B cell (primary cell): ENCODE measurements around the gene STAT5A. TPM values are rescaled to one million over a fixed set of nuclear protein-coding genes. Genes with fewer than 3 reads are reported as not detected.

Experiments
- ATAC-seq: fragments of 200-7000 bp; cut with Tn5 transposase; one replicate; pipeline ENCODE4 v1.10.0; 2021; ENCODE audit warnings: low read depth, mild to moderate bottlenecking, moderate number of reproducible peaks, moderate library complexity
- CTCF ChIA-PET: fragments of 350-600 bp; sonication (Branson Sonifier 250); formaldehyde crosslinking; loops from one replicate; lab custom pipeline; 2021; ENCODE audit warnings: antibody characterized with exemption, inconsistent platforms; lab: Charles Lee
- POLR2A ChIA-PET: fragments of 350-600 bp; sonication (Branson Sonifier 250); formaldehyde crosslinking; loops from one replicate; lab custom pipeline; 2021; ENCODE audit warnings: antibody characterized with exemption; lab: Charles Lee
- DNase-seq: peaks from one replicate; pipeline ENCODE4 v3.0.0; 2013
- H2AFZ ChIP-seq: 2 replicates; pipeline ENCODE4 v1.6.1; 2012; ENCODE audit warnings: mild to moderate bottlenecking, low read depth, low read length; ENCODE audit not compliant: insufficient read depth, poor library complexity, severe bottlenecking
- H3K27ac ChIP-seq, 2 donors: 1 replicate in 1 of 2; 2 replicates in 1 of 2; pipeline ENCODE4 v1.5.1; 2012 to 2013; ENCODE audit warnings: low read length in 2 of 2, mild to moderate bottlenecking in 2 of 2, moderate library complexity in 1 of 2
- H3K27me3 ChIP-seq, 4 experiments: fragments of 200-600 bp in 1 of 4; sonication (generic) in 1 of 4; replicated peaks in 1 of 4; 1 replicate in 2 of 4; 2 replicates in 2 of 4; pipeline versions ENCODE4 v1.6.1 to v1.7.0; 2013 to 2016; ENCODE audit warnings: low read length in 3 of 4, mild to moderate bottlenecking in 2 of 4, mixed read lengths in 1 of 4, moderate library complexity in 1 of 4; ENCODE audit not compliant: insufficient read depth in 4 of 4, control insufficient read depth in 3 of 4; ENCODE audit errors: control extremely low read depth in 1 of 4
- H3K36me3 ChIP-seq, 2 experiments: replicated peaks in 1 of 2; 1 replicate in 1 of 2; 2 replicates in 1 of 2; pipeline versions ENCODE4 v1.6.1 to v1.7.1; 2013; ENCODE audit warnings: low read length in 1 of 2; ENCODE audit not compliant: insufficient read depth in 2 of 2, control insufficient read depth in 1 of 2; ENCODE audit errors: control extremely low read depth in 1 of 2, extremely low read depth in 1 of 2
- H3K4me1 ChIP-seq, 2 donors: fragments of 200-600 bp in 1 of 2; sonication (generic) in 1 of 2; 1 replicate in 1 of 2; 2 replicates in 1 of 2; pipeline versions ENCODE4 v1.5.1 to v1.6.1; 2013 to 2017; ENCODE audit warnings: low read length in 2 of 2; ENCODE audit not compliant: control insufficient read depth in 2 of 2, insufficient read depth in 2 of 2
- H3K4me2 ChIP-seq: replicated peaks from 2 replicates; pipeline ENCODE3; 2012; ENCODE audit warnings: mild to moderate bottlenecking, low read depth, low read length; ENCODE audit not compliant: poor library complexity, severe bottlenecking
- H3K4me3 ChIP-seq, 5 experiments: fragments of 200-600 bp in 1 of 5; sonication (generic) in 1 of 5; 1 replicate in 3 of 5; 2 replicates in 2 of 5; pipeline versions ENCODE4 v1.5.1 to v1.7.0; 2011 to 2016; ENCODE audit warnings: low read length in 4 of 5, mild to moderate bottlenecking in 4 of 5, low read depth in 2 of 5, control low read depth in 1 of 5, moderate library complexity in 1 of 5; ENCODE audit not compliant: insufficient read depth in 1 of 5; ENCODE audit errors: control extremely low read depth in 1 of 5, extremely low read depth in 1 of 5
- H3K79me2 ChIP-seq: fragments of 200-600 bp; sonication (generic); one replicate; pipeline ENCODE4 v1.6.0; 2016; ENCODE audit warnings: low read length; ENCODE audit not compliant: control insufficient read depth, insufficient read depth
- H3K9ac ChIP-seq: fragments of 200-600 bp; sonication (generic); 2 replicates; pipeline ENCODE4 v1.6.1; 2017; ENCODE audit warnings: mild to moderate bottlenecking, low read length, moderate library complexity
- H3K9me3 ChIP-seq, 3 donors: one replicate each; pipeline versions ENCODE4 v1.6.1 to v1.7.1; 2013; ENCODE audit warnings: low read length in 2 of 3; ENCODE audit not compliant: control insufficient read depth in 2 of 3, insufficient read depth in 1 of 3; ENCODE audit errors: control extremely low read depth in 1 of 3
- H4K20me1 ChIP-seq: 2 replicates; pipeline ENCODE4 v1.6.0; 2012; ENCODE audit warnings: mild to moderate bottlenecking, low read length; ENCODE audit not compliant: insufficient read depth, control insufficient read depth, poor library complexity, severe bottlenecking
- H3K27ac Mint-ChIP-seq: one replicate; pipeline ENCODE4 v1.8.0; 2021; ENCODE audit warnings: mixed read lengths
- H3K27me3 Mint-ChIP-seq: one replicate; pipeline ENCODE4 v1.8.0; 2021; ENCODE audit warnings: mixed read lengths
- H3K4me1 Mint-ChIP-seq: one replicate; pipeline ENCODE4 v1.8.0; 2021; ENCODE audit warnings: mixed read lengths
- H3K4me3 Mint-ChIP-seq: one replicate; pipeline ENCODE4 v1.8.0; 2021; ENCODE audit warnings: mixed read lengths
- H3K9me3 Mint-ChIP-seq: one replicate; pipeline ENCODE4 v1.8.0; 2022; ENCODE audit warnings: mixed read lengths; ENCODE audit not compliant: insufficient read depth
- EZH2 ChIP-seq: IDR thresholded peaks from 2 replicates; pipeline ENCODE4 v1.6.1; 2012; ENCODE audit warnings: borderline replicate concordance, low read depth, mild to moderate bottlenecking, moderate library complexity, low read length; ENCODE audit not compliant: insufficient read depth, poor library complexity, severe bottlenecking
- WGBS: methylation state at CpG from one replicate; pipeline ENCODE4 v1.1.5; 2013; ENCODE audit warnings: missing lambda C conversion rate; ENCODE audit not compliant: insufficient coverage; 5-methylcytosine and 5-hydroxymethylcytosine counted together
- intact Hi-C: fragments of 100-400 bp; cut with micrococcal nuclease; formaldehyde crosslinking; loops from one replicate; pipeline ENCODE4 v1.10.0; 2022
- polyA plus RNA-seq: library from polyadenylated mRNA; depleted of rRNA; stranded (reverse); fragments of >200 nt; gene quantifications from 2 replicates; pipeline ENCODE4 v1.2.3, GENCODE V29; 2012
- total RNA-seq, 2 donors: library from RNA; stranded (reverse); fragments of 120-200 nt in 1 of 2; gene quantifications; 1 replicate in 1 of 2; 2 replicates in 1 of 2; pipeline versions ENCODE4 v1.2.3 to v1.2.4, GENCODE V29; 2013 to 2022
- TF ChIP-seq, protein P1 (sequence below): fragments of 200-600 bp; IDR thresholded peaks from one replicate; pipeline ENCODE4 v1.8.0; 2022; ENCODE audit warnings: antibody characterized with exemption, mild to moderate bottlenecking

The STAT5A gene
- total and polyA plus RNA-seq, 2 donors (not counting 1 experiment from before 2014, with no cell fraction given): 48.8 to 110 TPM

DNA sequence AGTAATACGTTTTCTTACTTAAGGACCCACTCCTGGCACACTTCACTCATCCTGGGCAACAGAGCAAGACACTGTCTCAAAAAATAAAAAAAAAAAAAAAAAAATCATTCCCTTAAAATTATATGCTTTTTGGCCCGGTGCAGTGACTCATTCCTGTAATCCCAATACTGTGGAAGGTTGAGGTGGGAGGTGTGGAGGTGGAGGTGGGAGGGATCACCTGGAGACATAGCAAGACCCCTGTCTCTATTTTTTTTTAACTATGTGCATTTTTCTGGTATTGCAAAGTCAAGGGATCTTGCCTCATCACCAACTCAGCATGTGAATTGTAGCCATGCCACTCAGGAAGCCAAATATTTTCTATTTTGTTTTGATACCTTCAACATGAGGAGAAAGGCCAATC lies 21.8 kb upstream of the STAT5A start:
- H3K27ac ChIP-seq: no peak overlapping the region
- H3K27me3 Mint-ChIP-seq: no peaks in the 10 kb centered on the region
- H3K27me3 ChIP-seq: no peaks in the 10 kb centered on the region
- H3K79me2 ChIP-seq: peaks cover 78% of the 10 kb centered on the region
- intact Hi-C loops: no loop called here
- no peak overlapping the region for H3K4me3 Mint-ChIP-seq
- H3K36me3 ChIP-seq: no peaks in the 10 kb centered on the region
- H3K4me1 Mint-ChIP-seq: peaks cover 21% of the 10 kb centered on the region
- no peaks in the 10 kb centered on the region for H4K20me1 ChIP-seq
- ChIA-PET POLR2A (interaction anchor here (0.7 kb wide), 1 partner anchor 1893 kb away, joined by 4 read pairs; no protein-coding TSS in a partner anchor), CTCF (interaction anchor here (1.3 kb wide), 1 partner anchor 85 kb away, joined by 3 read pairs; the partner anchor contains the start of gene KCNH4)
- no peaks in the 10 kb centered on the region for H3K9me3 Mint-ChIP-seq
- no peaks in the 10 kb centered on the region for H3K9me3 ChIP-seq
- no peak overlapping the region for H2AFZ ChIP-seq
- no CpG with 5 or more reads among the region's 2 CpGs for whole genome bisulfite sequencing
- no peak for TF ChIP-seq EZH2
- TF ChIP-seq, protein P1, sequence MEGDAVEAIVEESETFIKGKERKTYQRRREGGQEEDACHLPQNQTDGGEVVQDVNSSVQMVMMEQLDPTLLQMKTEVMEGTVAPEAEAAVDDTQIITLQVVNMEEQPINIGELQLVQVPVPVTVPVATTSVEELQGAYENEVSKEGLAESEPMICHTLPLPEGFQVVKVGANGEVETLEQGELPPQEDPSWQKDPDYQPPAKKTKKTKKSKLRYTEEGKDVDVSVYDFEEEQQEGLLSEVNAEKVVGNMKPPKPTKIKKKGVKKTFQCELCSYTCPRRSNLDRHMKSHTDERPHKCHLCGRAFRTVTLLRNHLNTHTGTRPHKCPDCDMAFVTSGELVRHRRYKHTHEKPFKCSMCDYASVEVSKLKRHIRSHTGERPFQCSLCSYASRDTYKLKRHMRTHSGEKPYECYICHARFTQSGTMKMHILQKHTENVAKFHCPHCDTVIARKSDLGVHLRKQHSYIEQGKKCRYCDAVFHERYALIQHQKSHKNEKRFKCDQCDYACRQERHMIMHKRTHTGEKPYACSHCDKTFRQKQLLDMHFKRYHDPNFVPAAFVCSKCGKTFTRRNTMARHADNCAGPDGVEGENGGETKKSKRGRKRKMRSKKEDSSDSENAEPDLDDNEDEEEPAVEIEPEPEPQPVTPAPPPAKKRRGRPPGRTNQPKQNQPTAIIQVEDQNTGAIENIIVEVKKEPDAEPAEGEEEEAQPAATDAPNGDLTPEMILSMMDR: no peak
- no peak overlapping the region for H3K9ac ChIP-seq
- no peak for ATAC-seq
- no peak overlapping the region for H3K4me2 ChIP-seq
- DNase-seq: no peak
- H3K4me3 ChIP-seq: no peak overlapping the region
- H3K27ac Mint-ChIP-seq: no peak overlapping the region
- H3K4me1 ChIP-seq: peaks cover 6 to 9% of the 10 kb centered on the region in 2 donors

DNA sequence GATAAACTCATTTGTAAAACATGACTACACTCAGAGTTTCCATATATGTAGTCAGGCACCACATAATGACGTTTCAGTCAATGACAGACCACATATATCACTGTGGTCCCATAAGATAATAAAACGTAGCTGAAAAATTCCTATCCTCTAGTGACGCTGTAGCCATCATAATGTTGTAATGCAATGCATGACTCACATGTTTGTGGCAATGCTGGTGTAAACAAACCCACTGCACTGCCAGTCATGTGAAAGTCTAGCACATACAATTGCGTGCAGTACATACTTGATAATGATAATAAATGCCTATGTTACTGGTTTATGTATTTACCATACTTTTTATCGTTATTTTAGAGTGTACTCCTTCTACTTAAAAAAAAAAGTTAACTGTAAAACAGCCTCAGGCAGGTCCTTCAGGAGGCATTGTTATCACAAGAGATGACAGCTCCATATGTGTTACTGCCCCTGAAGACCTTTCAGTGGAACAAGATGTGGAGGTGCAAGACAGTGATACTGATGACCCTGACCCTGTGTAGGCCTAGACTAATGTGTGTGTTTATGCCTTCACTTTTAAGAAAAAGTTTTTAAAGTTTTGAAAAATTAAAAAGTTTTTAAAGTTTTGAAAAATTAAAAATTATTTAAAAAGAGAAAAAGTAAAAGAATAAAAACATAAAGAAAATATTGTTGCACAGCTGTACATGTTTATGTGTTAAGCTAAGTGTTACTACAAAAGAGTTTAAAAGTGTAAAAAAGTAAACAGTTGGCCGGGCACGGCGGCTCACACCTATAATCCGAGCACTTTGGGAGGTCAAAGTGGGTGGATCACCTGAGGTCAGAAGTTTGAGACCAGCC lies 21.2 kb upstream of the STAT5A start:
- ChIA-PET POLR2A (no interaction called here), CTCF (interaction anchor here (0.7 to 0.9 kb wide), 2 partner anchors 83 to 136 kb away, joined by 3 read pairs; no protein-coding TSS in a partner anchor)
- no peak for DNase-seq
- intact Hi-C loops: no loop called here
- Histone ChIP-seq H3K27ac (no peak overlapping the region), H3K36me3 (no peaks in the 10 kb centered on the region), H2AFZ (no peak overlapping the region), H3K9ac (no peak overlapping the region), H3K4me2 (no peak overlapping the region), H3K27me3 (no peaks in the 10 kb centered on the region), H3K9me3 (no peaks in the 10 kb centered on the region), H3K79me2 (peaks cover 77% of the 10 kb centered on the region), H3K4me3 (no peak overlapping the region), H4K20me1 (no peaks in the 10 kb centered on the region), H3K4me1 (peaks cover 13 to 15% of the 10 kb centered on the region in 2 donors)
- no peaks in the 10 kb centered on the region for H3K9me3 Mint-ChIP-seq
- H3K4me1 Mint-ChIP-seq: peaks cover 28% of the 10 kb centered on the region
- no peak overlapping the region for H3K27ac Mint-ChIP-seq
- no peaks in the 10 kb centered on the region for H3K27me3 Mint-ChIP-seq
- no peak for ATAC-seq
- TF ChIP-seq, protein P1: no peak
- 83% methylated on average over 1 of the region's 9 CpGs for WGBS
- H3K4me3 Mint-ChIP-seq: no peak overlapping the region
